Type B pancreatic cell (in vitro differentiated cells): ENCODE data around the gene CXCL13. TPM values are rescaled to one million over a fixed set of nuclear protein-coding genes. Genes with fewer than 3 reads are reported as not detected.
"Not testable (repeated sequence)": the region's sequence is repeated elsewhere in the genome, so short reads cannot be mapped to it uniquely, and the experiment has no call there.

Experiments
- DNase-seq: peaks from one replicate; pipeline ENCODE4 v3.0.0; 2021; ENCODE audit warnings: mixed read lengths; ENCODE audit not compliant: unreplicated experiment; ENCODE audit errors: extremely low spot score
- H3K27ac Mint-ChIP-seq: 2 replicates; pipeline ENCODE4 v1.8.0; 2021; ENCODE audit warnings: mild to moderate bottlenecking, mixed read lengths
- H3K27me3 Mint-ChIP-seq: 2 replicates; pipeline ENCODE4 v1.8.0; 2021; ENCODE audit warnings: mixed read lengths
- H3K36me3 Mint-ChIP-seq: 2 replicates; pipeline ENCODE4 v1.8.0; 2021; ENCODE audit warnings: mixed read lengths
- H3K4me1 Mint-ChIP-seq: one replicate; pipeline ENCODE4 v1.8.0; 2021; ENCODE audit warnings: mixed read lengths; ENCODE audit not compliant: unreplicated experiment
- H3K4me3 Mint-ChIP-seq: 2 replicates; pipeline ENCODE4 v1.8.0; 2021; ENCODE audit warnings: mild to moderate bottlenecking, mixed read lengths
- H3K9me3 Mint-ChIP-seq: 2 replicates; pipeline ENCODE4 v1.8.0; 2021; ENCODE audit warnings: mixed read lengths
- total RNA-seq: library from RNA; stranded (reverse); gene quantifications from 2 replicates; pipeline ENCODE4 v1.2.1, GENCODE V29; 2021; ENCODE audit warnings: low replicate concordance
- TF ChIP-seq, protein P1 (sequence below): fragments of 200-600 bp; sonication (generic); conservative IDR thresholded peaks from 2 replicates; pipeline ENCODE4 v1.5.0; 2021; ENCODE audit warnings: antibody characterized with exemption, mild to moderate bottlenecking

The CXCL13 gene
- total RNA-seq, 1 donor from 2014 or later = 0.75 TPM

DNA sequence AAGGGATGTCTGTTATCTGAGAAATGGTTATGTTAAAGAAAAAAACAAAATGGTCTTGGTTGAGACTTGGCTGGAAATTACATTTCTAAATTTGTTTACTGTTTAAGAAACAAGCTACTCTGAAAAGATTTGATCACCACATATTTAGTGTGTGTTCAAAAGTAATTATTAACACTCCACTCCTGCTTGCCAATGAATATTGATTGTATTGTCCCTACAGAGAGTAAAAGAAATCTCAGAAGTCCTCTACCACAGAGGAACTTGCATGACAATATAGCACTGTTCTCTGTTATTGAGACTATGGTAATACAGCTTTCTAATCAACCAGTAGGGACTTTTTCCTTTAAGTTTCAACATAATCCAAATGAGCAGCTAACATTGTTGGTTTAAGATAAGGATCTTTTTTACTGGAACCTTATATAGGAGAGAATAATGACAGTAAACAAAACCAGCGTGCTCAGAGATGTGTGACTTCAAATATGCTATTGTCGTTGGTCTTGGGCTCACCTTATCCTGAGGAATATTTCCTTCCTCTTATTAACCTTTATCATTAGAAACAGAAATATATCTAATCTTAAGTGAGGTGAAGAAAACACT is 47.6 kb downstream of the CXCL13 start:
- TF ChIP-seq, protein P1, sequence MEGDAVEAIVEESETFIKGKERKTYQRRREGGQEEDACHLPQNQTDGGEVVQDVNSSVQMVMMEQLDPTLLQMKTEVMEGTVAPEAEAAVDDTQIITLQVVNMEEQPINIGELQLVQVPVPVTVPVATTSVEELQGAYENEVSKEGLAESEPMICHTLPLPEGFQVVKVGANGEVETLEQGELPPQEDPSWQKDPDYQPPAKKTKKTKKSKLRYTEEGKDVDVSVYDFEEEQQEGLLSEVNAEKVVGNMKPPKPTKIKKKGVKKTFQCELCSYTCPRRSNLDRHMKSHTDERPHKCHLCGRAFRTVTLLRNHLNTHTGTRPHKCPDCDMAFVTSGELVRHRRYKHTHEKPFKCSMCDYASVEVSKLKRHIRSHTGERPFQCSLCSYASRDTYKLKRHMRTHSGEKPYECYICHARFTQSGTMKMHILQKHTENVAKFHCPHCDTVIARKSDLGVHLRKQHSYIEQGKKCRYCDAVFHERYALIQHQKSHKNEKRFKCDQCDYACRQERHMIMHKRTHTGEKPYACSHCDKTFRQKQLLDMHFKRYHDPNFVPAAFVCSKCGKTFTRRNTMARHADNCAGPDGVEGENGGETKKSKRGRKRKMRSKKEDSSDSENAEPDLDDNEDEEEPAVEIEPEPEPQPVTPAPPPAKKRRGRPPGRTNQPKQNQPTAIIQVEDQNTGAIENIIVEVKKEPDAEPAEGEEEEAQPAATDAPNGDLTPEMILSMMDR = no peak
- no peak overlapping the region for H3K27ac Mint-ChIP-seq
- H3K27me3 Mint-ChIP-seq = peaks cover 3% of the 10 kb centered on the region
- H3K9me3 Mint-ChIP-seq = peaks cover 5% of the 10 kb centered on the region
- no peaks in the 10 kb centered on the region for H3K36me3 Mint-ChIP-seq
- no peak for DNase-seq
- no peak overlapping the region for H3K4me3 Mint-ChIP-seq
- peaks cover 9% of the 10 kb centered on the region for H3K4me1 Mint-ChIP-seq

DNA sequence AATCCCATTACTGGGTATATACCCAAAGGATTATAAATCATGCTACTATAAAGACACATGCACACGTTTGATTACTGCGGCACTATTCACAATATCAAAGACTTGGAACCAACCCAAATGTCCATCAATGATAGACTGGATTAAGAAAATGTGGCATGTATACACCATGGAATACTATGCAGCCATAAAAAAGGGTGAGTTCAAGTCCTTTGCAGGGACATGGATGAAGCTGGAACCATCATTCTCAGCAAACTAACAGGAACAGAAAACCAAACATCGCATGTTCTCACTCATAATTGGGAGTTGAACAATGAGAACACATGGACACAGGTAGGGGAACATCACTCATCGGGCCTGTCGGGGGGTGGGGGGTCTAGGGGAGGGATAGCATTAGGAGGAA is 54.7 kb downstream of the CXCL13 start:
- DNase-seq, H3K4me1 Mint-ChIP-seq, H3K4me3 Mint-ChIP-seq, H3K27ac Mint-ChIP-seq, H3K27me3 Mint-ChIP-seq, H3K36me3 Mint-ChIP-seq, H3K9me3 Mint-ChIP-seq: not testable (repeated sequence)

Other genes with a start within 250 kb of the CXCL13 start
- gene CNOT6L, start 213.5 kb downstream of the CXCL13 start, total RNA-seq = 30.0 and 40.1 TPM in 2 replicates